KOPT-K1 (cell line): ENCODE data around the gene PKD2L1.

ENCODE experiments used
- H3K27ac ChIP-seq: fragments of 200-600 bp; sonication (generic); 2 replicates; pipeline ENCODE4 v1.5.1; 2016; ENCODE audit warnings: antibody characterized with exemption, mild to moderate bottlenecking, low read depth, low read length; ENCODE audit not compliant: poor library complexity, severe bottlenecking
- H3K36me3 ChIP-seq: fragments of 200-600 bp; sonication (generic); 2 replicates; pipeline ENCODE4 v1.5.1; 2017; ENCODE audit warnings: antibody characterized with exemption, mild to moderate bottlenecking, low read length, moderate library complexity; ENCODE audit not compliant: insufficient read depth
- H3K9me3 ChIP-seq: fragments of 200-600 bp; sonication (generic); 2 replicates; pipeline ENCODE4 v1.5.1; 2017; ENCODE audit warnings: antibody characterized with exemption, low read length, mild to moderate bottlenecking; ENCODE audit not compliant: insufficient read depth, poor library complexity, severe bottlenecking

The PKD2L1 gene

DNA sequence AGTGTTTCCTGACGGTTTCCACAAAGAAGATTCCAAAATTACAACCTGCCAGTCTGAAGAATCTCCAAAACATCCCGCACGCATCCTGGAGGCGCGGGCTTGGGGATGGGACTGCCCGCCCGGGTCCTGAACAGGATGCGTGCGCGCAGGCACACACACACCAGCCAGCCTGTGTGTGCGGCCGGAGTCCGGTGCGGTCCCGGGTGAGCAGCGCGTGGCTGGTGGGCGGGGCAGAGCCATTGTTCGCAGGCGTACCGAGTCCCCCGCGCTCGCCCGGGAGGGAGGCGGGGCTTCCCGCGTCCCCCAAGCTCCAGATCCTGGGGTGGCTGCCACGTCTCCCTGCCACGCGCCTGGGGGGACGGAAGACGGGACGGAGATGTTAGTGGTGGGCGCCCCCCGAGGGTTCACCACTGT, 16.3 kb upstream of the PKD2L1 start:
- H3K27ac ChIP-seq: peak overlapping the region; percentile 97
- H3K36me3 ChIP-seq: peaks cover 41% of the 10 kb centered on the region
- H3K9me3 ChIP-seq: no peaks in the 10 kb centered on the region

DNA sequence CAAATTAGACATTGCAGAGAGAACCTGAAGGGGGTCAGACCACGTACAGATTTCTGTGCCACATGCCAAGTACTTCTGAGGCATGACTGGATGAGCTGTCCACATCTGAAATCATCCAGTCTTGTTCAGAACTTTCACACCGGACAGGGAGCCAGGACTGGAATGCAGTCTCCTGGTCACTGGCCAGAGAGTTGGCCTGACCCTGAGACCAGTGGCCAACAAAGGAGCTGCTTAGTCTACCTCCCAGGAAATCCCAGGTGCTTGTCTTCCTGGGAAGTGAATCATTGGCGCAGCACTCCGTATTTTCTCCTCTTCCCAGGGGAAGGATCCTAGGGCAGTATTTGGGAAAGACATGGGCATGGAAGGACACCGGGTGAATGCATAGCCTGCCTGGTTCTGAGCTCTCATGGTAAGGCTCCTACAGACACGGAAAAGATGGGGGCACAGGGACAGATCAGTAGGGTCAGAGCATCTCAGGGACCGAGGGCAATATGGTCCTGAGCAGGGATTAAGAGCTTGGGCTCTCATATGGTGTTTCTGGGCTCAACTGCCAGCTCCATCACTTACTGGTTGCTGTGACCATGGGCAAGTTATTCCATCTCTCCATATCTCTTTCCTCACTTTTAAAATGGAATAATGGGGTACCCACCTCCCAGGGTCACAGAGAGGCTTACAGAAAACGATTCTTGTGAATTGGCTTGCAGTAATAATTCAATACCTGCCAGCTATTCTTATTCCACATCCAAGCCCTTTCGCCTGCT, 15.7 kb upstream of the PKD2L1 start:
- Histone ChIP-seq H3K9me3 (no peaks in the 10 kb centered on the region), H3K27ac (peak overlapping the region; percentile 97), H3K36me3 (peaks cover 35% of the 10 kb centered on the region)

DNA sequence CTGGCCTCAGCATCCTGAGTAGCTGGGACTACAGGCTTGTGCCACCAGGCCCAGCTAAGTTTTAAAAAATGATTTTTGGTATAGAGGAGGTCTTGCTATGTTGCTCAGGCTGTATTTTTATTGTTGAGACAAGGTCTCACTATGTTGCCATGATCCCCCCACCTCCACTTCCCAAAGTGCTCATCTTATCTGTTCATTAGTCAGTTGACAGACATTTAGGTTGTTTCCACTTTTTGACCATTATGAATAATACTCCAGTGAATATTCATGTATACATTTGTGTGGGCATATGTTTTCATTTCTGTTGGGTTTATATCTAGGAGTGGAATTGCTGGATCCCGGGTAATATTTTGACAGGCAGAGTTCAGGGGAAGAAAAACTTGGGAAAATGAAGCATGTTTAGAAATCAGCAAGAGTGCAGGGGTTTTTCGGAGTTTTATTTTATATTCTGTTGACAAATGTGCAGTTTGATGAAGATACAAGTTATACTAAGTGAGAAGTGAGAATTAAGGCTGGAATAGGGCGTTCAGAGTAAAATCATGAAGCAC, 14.3 kb upstream of the PKD2L1 start:
- H3K36me3 ChIP-seq: peaks cover 20% of the 10 kb centered on the region
- H3K27ac ChIP-seq: no peak overlapping the region
- no peaks in the 10 kb centered on the region for H3K9me3 ChIP-seq

DNA sequence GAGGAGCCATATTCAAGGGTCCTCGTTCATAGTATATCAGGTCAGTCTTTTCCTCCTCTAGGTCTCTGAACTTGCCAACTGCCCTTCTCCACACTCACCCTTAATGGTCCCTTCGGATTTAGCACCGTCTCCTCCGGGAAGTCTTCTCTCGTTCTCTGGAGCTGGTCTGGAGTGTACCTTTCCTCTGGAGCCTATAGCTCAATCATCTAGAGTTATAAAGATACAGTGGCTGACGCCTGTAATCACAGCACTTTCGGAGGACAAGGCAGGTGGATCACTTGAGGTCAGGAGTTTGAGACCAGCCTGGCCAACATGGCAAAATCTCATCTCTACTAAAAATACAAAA, 12.6 kb upstream of the PKD2L1 start:
- H3K9me3 ChIP-seq: no peaks in the 10 kb centered on the region
- peak overlapping the region; percentile 12 for H3K27ac ChIP-seq
- peaks cover 3% of the 10 kb centered on the region; the same call in 1 of the 2 replicates for H3K36me3 ChIP-seq

DNA sequence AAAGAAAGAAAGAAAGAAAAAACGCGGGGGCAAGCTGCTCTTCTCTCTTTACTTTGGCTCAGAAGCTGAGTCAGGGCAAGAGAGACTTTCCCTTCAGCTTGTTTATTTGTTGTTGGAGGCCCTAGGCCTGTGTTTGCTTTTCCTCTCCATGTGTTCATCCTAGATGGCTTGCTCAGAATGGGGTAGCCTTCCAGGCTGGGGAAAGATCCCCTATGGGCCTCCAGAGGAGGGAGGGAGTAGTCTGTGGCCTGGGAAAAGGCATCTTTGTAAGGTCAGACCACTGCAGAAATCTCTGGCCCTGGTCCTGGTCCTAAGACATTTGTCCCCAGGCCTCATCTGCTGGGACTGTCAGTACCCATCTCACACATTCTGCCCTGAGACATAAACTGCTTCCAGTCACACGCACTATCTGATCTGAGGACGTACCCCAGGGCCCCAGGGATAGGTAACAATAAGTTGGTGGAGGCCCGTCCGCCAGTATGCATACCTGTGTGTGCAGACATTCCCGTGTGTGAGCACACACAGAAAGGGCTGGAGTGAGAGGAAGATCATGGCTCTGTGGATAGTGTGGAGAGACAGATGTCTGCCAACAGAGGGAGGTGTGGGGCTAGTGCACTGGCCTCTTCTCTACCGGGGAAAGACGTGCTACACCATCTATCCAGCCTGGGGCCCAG, 12.1 kb upstream of the PKD2L1 start:
- Histone ChIP-seq H3K27ac (peak overlapping the region; percentile 12), H3K9me3 (no peaks in the 10 kb centered on the region), H3K36me3 (no peaks in the 10 kb centered on the region)

DNA sequence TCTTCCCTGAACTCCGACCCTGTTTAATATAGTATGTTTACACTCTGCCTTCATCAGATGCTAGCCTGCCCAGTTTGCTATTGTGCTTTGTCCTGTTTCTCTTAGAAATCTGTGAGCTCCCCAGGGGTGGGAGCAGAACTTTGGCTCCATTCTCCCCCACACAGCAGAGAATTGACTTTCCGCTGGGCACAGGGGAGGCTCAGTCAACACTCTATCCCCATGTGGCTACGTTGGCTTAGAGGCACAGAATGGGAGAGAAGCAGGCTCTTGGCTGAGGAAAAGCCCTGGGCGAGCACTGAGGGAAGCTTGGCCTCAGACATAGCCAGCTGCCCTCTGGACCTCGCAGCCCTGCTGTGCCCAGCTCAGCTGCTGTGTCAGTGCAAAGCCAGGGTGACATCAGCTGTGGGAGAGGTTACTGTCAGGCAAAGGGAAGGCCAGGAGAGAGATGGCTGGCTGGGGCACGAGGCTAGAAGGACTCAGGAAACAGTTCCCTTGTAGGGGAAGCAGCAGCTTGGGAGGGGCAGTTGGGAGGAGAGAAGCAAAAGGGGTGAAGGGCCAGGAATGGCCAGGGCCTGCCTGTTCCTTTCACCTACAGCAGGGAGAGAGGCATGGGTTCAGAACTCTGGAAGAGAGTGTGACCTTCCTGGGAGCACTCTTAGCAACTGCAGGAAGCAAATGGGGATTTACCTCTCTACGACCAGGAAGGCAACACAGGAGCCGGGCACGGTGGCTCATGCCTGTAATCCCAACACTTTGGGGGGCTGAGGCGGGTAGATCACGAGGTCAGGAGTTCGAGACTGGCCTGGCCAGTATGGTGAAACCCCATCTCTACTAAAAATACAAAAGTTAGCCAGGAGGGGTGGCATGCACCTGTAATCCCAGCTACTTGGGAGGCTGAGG, 11.2 kb upstream of the PKD2L1 start:
- H3K27ac ChIP-seq: no peak overlapping the region
- H3K36me3 ChIP-seq: no peaks in the 10 kb centered on the region
- H3K9me3 ChIP-seq: no peaks in the 10 kb centered on the region

DNA sequence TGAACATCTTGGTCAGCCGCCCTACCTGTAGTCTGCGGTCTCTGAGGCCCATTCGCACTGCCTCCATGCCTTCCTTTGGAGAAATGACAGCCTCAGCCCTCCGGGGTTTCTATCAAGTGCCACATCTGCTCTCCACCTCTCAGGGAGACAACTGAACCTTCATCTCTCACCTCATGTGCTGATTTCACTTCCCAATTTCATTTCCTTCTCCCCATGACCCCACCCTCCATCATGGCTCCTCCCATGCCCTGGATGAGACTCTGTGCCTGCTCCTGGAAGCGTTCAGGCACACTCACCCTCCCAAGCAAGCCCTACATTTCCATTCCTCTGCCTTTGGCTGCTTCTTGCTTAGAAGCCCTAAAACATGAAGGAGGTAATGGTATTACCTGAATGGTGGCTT, 9.2 kb upstream of the PKD2L1 start:
- Histone ChIP-seq H3K9me3 (no peaks in the 10 kb centered on the region), H3K27ac (peak overlapping the region; percentile 14), H3K36me3 (no peaks in the 10 kb centered on the region)

DNA sequence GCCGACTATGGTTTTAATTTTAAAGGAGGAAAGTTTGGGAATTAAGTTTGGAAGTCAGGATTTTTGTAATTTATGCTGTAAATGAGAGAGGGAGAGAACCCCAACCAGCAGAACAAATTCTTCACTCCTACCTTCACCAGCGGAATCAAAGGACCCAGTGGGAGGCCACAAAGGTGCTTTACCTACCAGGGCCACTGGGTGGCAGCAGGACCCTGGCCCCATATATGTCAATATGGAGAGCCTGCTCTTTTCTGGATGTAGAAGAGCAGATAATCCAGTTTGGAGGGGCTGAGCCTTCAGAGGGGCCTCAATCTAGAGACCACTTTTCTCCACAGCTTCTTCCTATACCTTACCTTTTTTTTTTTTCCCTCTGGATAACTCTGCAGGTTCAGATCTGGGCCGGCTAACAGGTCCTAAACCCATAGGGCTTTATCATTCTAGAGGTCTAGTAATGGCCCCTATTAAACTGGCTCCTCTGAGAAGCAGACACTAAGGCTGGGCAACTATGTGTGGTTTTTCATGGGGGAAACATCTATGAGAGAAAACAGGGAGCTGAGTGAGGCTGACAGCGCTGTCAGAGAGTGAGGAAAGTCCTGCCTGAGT, 8.5 kb upstream of the PKD2L1 start:
- H3K9me3 ChIP-seq: no peaks in the 10 kb centered on the region
- H3K27ac ChIP-seq: peak overlapping the region; percentile 14

DNA sequence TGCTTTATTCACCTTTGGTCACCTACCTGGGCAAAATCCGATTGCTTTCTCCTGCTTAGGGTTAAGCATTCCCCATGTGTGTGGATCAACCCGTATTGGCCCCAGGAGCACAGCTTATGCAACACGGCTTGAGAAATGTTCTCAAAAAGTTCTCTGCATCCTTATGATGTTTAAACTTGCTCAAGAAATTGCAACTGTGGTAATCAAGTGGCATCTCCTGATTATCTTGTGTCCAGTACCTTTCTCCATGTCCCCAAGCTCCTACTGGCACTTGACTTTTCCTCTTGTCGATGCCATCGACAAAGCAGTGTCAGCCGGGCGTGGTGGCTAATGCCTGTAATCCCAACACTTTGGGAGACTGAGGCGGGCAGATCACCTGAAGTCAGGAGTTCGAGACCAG, 4.7 kb upstream of the PKD2L1 start:
- Histone ChIP-seq H3K9me3 (no peaks in the 10 kb centered on the region), H3K27ac (no peak overlapping the region), H3K36me3 (no peaks in the 10 kb centered on the region)

More for the DNA sequence above, 8.5 kb upstream of the PKD2L1 start:
- H3K36me3 ChIP-seq: no peaks in the 10 kb centered on the region

DNA sequence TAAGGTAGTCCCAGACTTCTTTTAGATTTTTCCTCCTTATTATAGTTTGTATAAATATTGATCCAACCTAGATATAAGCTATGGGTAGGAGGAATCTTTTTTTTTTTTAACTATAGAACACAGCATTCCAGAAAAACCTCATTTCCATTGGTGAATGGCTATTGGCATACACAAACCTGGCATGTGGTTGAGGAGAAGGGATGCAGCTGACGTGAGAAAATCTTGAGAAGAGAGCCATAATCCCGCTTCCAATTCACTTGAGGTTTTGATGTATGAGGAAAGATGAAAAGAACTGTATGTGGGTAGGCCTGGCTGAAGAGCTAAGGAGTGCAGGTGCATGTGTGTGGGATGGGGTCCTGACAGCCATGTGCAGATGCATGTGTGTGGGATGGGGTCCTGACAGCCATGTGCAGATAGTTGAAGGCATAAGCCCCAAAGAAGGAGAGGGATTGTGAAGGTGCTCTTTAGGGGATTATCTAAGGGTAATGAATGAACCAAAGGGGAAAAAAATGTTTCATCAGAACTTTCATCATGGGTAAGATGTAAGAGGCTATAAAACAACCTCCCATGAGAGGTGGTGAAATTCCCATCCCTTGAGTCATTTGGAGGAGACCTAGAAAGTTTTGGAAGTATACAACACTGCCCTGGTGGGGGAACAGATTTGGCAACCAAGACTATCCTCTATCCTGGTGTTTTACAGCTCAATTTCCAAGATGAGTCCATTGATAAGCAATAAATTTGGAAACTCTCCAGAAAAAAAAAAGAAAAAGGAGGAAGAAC, 3.8 kb upstream of the PKD2L1 start:
- H3K36me3 ChIP-seq: no peaks in the 10 kb centered on the region
- H3K27ac ChIP-seq: no peak overlapping the region
- H3K9me3 ChIP-seq: no peaks in the 10 kb centered on the region

DNA sequence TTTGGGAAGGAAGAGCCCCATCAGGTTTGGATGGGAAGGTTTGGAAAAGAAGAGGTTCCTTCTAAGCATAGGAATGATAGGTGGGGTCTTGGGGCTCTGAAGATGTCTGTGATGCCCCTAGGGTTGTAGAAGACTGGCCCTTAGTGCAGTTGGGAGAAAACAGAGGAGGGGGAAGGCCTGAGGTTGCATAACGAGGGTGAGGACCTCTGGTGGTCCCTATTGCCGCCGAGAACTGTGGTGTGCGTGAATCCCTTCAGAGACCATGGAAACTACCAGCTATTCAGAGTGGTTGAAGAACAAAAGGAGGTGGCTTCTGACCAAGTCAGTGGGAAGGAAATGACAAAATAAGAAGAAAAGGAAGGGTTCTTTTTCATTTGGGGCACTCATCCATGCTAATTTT, 3.1 kb upstream of the PKD2L1 start:
- no peaks in the 10 kb centered on the region for H3K36me3 ChIP-seq
- no peak overlapping the region for H3K27ac ChIP-seq
- H3K9me3 ChIP-seq: no peaks in the 10 kb centered on the region

DNA sequence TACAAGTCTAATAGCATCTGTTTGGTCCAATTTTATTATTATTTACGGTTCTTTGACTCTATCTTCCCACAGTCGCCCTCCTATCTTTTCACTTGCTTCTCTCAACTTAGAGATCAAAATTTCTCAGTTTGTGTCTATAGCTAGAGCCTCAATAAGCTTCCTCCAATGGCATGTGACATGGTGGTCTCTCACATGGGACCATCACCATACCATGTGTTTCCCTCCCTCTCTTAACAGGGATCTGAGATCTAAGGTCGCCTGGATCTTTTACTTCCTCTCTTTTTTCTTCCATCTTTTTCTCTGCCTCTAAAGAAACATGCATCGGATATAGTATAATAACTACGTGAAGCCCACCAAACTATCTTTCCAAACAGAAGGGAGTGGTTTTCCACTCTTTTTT, 1.8 kb downstream of the PKD2L1 start:
- no peaks in the 10 kb centered on the region for H3K9me3 ChIP-seq
- H3K36me3 ChIP-seq: no peaks in the 10 kb centered on the region
- H3K27ac ChIP-seq: no peak overlapping the region

DNA sequence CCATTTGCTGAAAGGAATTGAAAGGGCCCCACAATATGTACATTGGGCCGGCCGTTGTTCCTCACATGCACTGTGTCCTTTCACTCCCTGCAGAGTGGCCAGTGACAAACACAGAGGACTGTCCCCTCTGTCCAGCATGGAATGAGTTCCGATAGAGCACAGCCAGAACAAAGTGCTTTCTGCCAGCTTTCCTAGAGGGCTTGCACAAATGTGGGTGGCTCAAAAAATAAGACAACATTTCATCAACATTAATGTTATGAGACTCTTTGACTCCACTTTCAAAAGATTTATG, 2.4 kb downstream of the PKD2L1 start:
- no peaks in the 10 kb centered on the region for H3K9me3 ChIP-seq
- no peak overlapping the region for H3K27ac ChIP-seq
- no peaks in the 10 kb centered on the region for H3K36me3 ChIP-seq

DNA sequence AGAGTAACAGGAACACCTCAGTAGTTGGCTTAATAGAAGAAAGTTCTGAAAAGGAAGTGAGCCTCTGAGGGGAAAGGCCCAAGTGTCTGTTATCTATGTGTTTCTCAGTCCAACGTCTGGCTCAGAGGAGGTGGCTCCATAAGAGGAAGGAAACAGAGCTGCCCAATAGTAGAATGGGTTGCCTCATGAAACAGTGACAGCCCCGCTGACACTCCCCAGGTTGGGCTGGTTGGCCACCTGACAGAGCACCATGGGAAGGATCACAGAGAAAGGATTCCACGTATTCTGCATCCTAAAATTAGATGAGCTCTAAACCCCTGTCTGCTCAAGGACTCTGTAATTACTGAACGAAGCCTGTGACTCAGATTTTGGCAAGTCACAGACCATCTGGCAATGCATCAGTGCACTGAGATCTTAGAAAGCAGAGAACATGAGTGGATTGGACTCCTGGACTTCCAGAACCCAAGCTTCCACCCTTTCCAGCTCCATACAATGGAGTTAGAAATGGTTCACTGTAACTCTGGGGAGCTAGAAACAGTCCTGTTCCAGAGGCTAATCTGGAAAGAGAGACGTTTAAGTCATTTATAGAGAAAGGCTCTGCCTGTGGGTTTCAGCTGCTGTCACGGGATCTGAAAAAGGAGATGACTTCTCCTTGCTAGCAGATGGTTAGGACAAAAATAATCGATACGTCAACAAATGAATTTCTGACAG, 2.9 kb downstream of the PKD2L1 start:
- H3K27ac ChIP-seq: peak overlapping the region; percentile 15
- H3K36me3 ChIP-seq: no peaks in the 10 kb centered on the region

More for the DNA sequence above, 2.9 kb downstream of the PKD2L1 start:
- no peaks in the 10 kb centered on the region for H3K9me3 ChIP-seq
